K562 (cell line): Measurements from ENCODE around the gene CABP2. TPM values are rescaled to one million over a fixed set of nuclear protein-coding genes. Genes with fewer than 3 reads are reported as not detected.

Experiments used
- CREM ChIP-seq: IDR thresholded peaks from 2 replicates; pipeline ENCODE4 v1.6.1; 2014; ENCODE audit warnings: antibody characterized with exemption, low read depth
- ELF1 ChIP-seq: fragments of 200-800 bp; sonication (Bioruptor generic); IDR thresholded peaks from 2 replicates; pipeline ENCODE4 v1.6.1; 2016; ENCODE audit warnings: missing genetic modification characterization, missing compliant biosample characterization
- ETS1 ChIP-seq: conservative IDR thresholded peaks from 2 replicates; pipeline ENCODE4 v1.6.1; 2011; ENCODE audit warnings: low read depth, mild to moderate bottlenecking, low read length; ENCODE audit not compliant: control insufficient read depth
- HBP1 ChIP-seq: fragments of 450-650 bp; formaldehyde crosslinking; IDR thresholded peaks from 2 replicates; pipeline ENCODE4 v1.4.0; 2022; ENCODE audit warnings: missing genetic modification characterization
- JUN ChIP-seq, 2 experiments: sonication (generic) in 1 of 2; formaldehyde crosslinking in 1 of 2; IDR thresholded peaks; 2 replicates each; pipeline versions ENCODE4 v1.6.1 to v1.8.0; 2012 to 2022; ENCODE audit warnings: borderline replicate concordance in 2 of 2, mild to moderate bottlenecking in 2 of 2, improper control_type of control experiment in 1 of 2, low read depth in 1 of 2, low read length in 1 of 2, missing genetic modification reagents in 1 of 2
- POLR2B ChIP-seq: fragments of 450-650 bp; IDR thresholded peaks from 2 replicates; pipeline ENCODE4 v1.6.1; 2018; ENCODE audit warnings: low read depth; ENCODE audit not compliant: partially characterized antibody
- PRDM10 ChIP-seq: fragments of 450-650 bp; IDR thresholded peaks from 2 replicates; pipeline ENCODE4 v1.6.1; 2018; ENCODE audit not compliant: partially characterized antibody
- SIN3A ChIP-seq, 2 experiments: fragments of 150-350 bp in 1 of 2; IDR thresholded peaks; 2 replicates each; pipeline ENCODE4 v1.6.1; 2011 to 2016; ENCODE audit warnings: borderline replicate concordance in 2 of 2, low read depth in 2 of 2, low read length in 2 of 2, mild to moderate bottlenecking in 2 of 2, moderate library complexity in 2 of 2; ENCODE audit not compliant: control insufficient read depth in 1 of 2
- USF2 ChIP-seq: sonication (generic); formaldehyde crosslinking; IDR thresholded peaks from 2 replicates; pipeline ENCODE4 v1.5.0; 2020; ENCODE audit warnings: missing genetic modification reagents
- ZBTB40 ChIP-seq, 2 experiments: fragments of 450-650 bp in 1 of 2; sonication (generic) in 1 of 2; formaldehyde crosslinking in 1 of 2; IDR thresholded peaks; 2 replicates each; pipeline versions ENCODE4 v1.7.1 to v1.9.0; 2016 to 2022; ENCODE audit warnings: inconsistent platforms in 1 of 2, mild to moderate bottlenecking in 1 of 2, missing genetic modification reagents in 1 of 2
- polyA plus RNA-seq, 8 experiments: library from polyadenylated mRNA; depleted of rRNA in 4 of 8; stranded (reverse) in 5 of 8; unstranded in 3 of 8; fragments of >200 nt; fragmentation: Nextera tagmentation in 2 of 8; fragmentation: Illumina TruSeq in 1 of 8; extraction: Ambion mirVana in 2 of 8; extraction: Trizol in 1 of 8; gene quantifications; 2 replicates each; pipeline versions ENCODE4 v1.2.1 to v1.2.3, GENCODE V29; 2011 to 2014; ENCODE audit warnings: inconsistent platforms in 1 of 8, missing spikeins in 1 of 8
- total RNA-seq, 7 experiments: library from RNA; depleted of rRNA in 6 of 7; stranded (reverse); fragments of >200 nt in 6 of 7; fragmentation: Illumina TruSeq in 2 of 7; extraction: Trizol in 2 of 7; gene quantifications; 2 replicates each; pipeline versions ENCODE4 v1.2.1 to v1.2.3, GENCODE V29; 2011 to 2021; ENCODE audit warnings: low replicate concordance in 1 of 7

The CABP2 gene
- total and polyA plus RNA-seq, 9 of the 15 experiments (the other 6 are each of a cell fraction or from before 2014, with no cell fraction given): not detected

- no peak for TF ChIP-seq PRDM10
- no peak for TF ChIP-seq USF2 (CRISPR knock-in tag)
- no peak for TF ChIP-seq ZBTB40 (IDR thresholded peaks at IDR 0.05)
- TF ChIP-seq ZBTB40 (CRISPR knock-in tag; IDR thresholded peaks at IDR 0.05): no peak
- no peak for TF ChIP-seq ETS1
- TF ChIP-seq CREM: no peak
- no peak for TF ChIP-seq SIN3A (IDR thresholded peaks at IDR 0.05; ENCODE audit: borderline replicate concordance in 2 of 2, control insufficient read depth in 1 of 2, low read depth in 2 of 2, low read length in 2 of 2)
- no peak for TF ChIP-seq POLR2B
- TF ChIP-seq JUN (IDR thresholded peaks at IDR 0.05; ENCODE audit: borderline replicate concordance, low read depth, low read length): no peak
- no peak for TF ChIP-seq JUN (CRISPR knock-in tag; IDR thresholded peaks at IDR 0.05; ENCODE audit: borderline replicate concordance)
- TF ChIP-seq ELF1 (tag): no peak
- TF ChIP-seq HBP1 (CRISPR knock-in tag): no peak
Observed at GRCh38 chr11:67530282-67530592, 7.0 kb upstream of the CABP2 start (continued).
